Muscle layer of duodenum (tissue), 2 donors: Measurements from ENCODE around the gene CD80.

Experiments used
- H3K27ac ChIP-seq: one replicate; pipeline ENCODE4 v1.7.0; 2013; ENCODE audit warnings: mild to moderate bottlenecking, low read length
- H3K27me3 ChIP-seq: one replicate; pipeline ENCODE4 v1.7.0; 2013; ENCODE audit warnings: low read depth, mild to moderate bottlenecking, control low read depth, low read length
- H3K36me3 ChIP-seq, 2 donors: one replicate each; pipeline ENCODE4 v1.7.0; 2013; ENCODE audit warnings: low read length in 2 of 2, control low read depth in 1 of 2, mild to moderate bottlenecking in 1 of 2; ENCODE audit not compliant: insufficient read depth in 2 of 2, control insufficient read depth in 1 of 2
- H3K4me1 ChIP-seq, 2 donors: one replicate each; pipeline ENCODE4 v1.7.0; 2013; ENCODE audit warnings: low read length in 2 of 2, mild to moderate bottlenecking in 2 of 2, control low read depth in 1 of 2, moderate library complexity in 1 of 2; ENCODE audit not compliant: insufficient read depth in 2 of 2, control insufficient read depth in 1 of 2
- H3K4me3 ChIP-seq, 2 donors: one replicate each; pipeline ENCODE4 v1.7.0; 2013; ENCODE audit warnings: low read length in 2 of 2, low read depth in 1 of 2, mild to moderate bottlenecking in 1 of 2
- H3K9me3 ChIP-seq, 2 donors: one replicate each; pipeline ENCODE4 v1.7.0; 2013; ENCODE audit warnings: low read length in 2 of 2, control low read depth in 1 of 2, mild to moderate bottlenecking in 1 of 2; ENCODE audit not compliant: control insufficient read depth in 1 of 2
- donor health status: healthy.

CD80 gene

GRCh38 chr3:119514637-119515036, 44.8 kb downstream of the CD80 start:
- H3K27ac ChIP-seq, result no peak overlapping the region
- H3K4me1 ChIP-seq, result no peaks in the 10 kb centered on the region
- no peak overlapping the region for H3K4me3 ChIP-seq

GRCh38 chr3:119510690-119511089, 48.7 kb downstream of the CD80 start:
- Histone ChIP-seq H3K4me3 (no peak overlapping the region), H3K27ac (no peak overlapping the region), H3K27me3 (no peaks in the 10 kb centered on the region), H3K9me3 (no peaks in the 10 kb centered on the region), H3K36me3 (peaks cover 33 to 48% of the 10 kb centered on the region in 2 donors), H3K4me1 (no peaks in the 10 kb centered on the region)

More at GRCh38 chr3:119514637-119515036, 44.8 kb downstream of the CD80 start:
- peaks cover 22 to 76% of the 10 kb centered on the region in 2 donors for H3K36me3 ChIP-seq
- no peaks in the 10 kb centered on the region for H3K9me3 ChIP-seq
- no peaks in the 10 kb centered on the region for H3K27me3 ChIP-seq

GRCh38 chr3:119508172-119508845, 51.1 kb downstream of the CD80 start:
- H3K27me3 ChIP-seq, result no peaks in the 10 kb centered on the region
- peaks cover 34 to 37% of the 10 kb centered on the region in 2 donors for H3K36me3 ChIP-seq
- peaks cover 0 to 3% of the 10 kb centered on the region in 2 donors for H3K4me1 ChIP-seq
- H3K4me3 ChIP-seq, result no peak overlapping the region
- H3K9me3 ChIP-seq, result no peaks in the 10 kb centered on the region
- H3K27ac ChIP-seq, result no peak overlapping the region

- Histone ChIP-seq H3K4me3 (no peak overlapping the region), H3K27ac (no peak overlapping the region), H3K27me3 (no peaks in the 10 kb centered on the region), H3K36me3 (peaks cover 29 to 40% of the 10 kb centered on the region in 2 donors), H3K4me1 (peaks cover 0 to 3% of the 10 kb centered on the region in 2 donors), H3K9me3 (no peaks in the 10 kb centered on the region)
Observed at GRCh38 chr3:119507404-119507803, 52.0 kb downstream of the CD80 start.

- no peaks in the 10 kb centered on the region for H3K27me3 ChIP-seq
- H3K4me1 ChIP-seq, result peaks cover 0 to 3% of the 10 kb centered on the region in 2 donors
- no peaks in the 10 kb centered on the region for H3K9me3 ChIP-seq
- peak overlapping the region in 1 of 2 donors; percentile 45 for H3K4me3 ChIP-seq
- peaks cover 29 to 40% of the 10 kb centered on the region in 2 donors for H3K36me3 ChIP-seq
- no peak overlapping the region for H3K27ac ChIP-seq
Observed at GRCh38 chr3:119506631-119507030, 52.8 kb downstream of the CD80 start.

GRCh38 chr3:119500901-119501300, 58.5 kb downstream of the CD80 start:
- Histone ChIP-seq H3K27me3 (no peaks in the 10 kb centered on the region), H3K4me1 (peaks cover 12 to 24% of the 10 kb centered on the region in 2 donors), H3K27ac (no peak overlapping the region), H3K4me3 (peak overlapping the region; percentile 32 to 94), H3K9me3 (no peaks in the 10 kb centered on the region), H3K36me3 (peaks cover 9 to 23% of the 10 kb centered on the region in 2 donors)

GRCh38 chr3:119500265-119500664, 59.1 kb downstream of the CD80 start:
- H3K9me3 ChIP-seq, result no peaks in the 10 kb centered on the region
- peaks cover 12 to 24% of the 10 kb centered on the region in 2 donors for H3K4me1 ChIP-seq
- H3K4me3 ChIP-seq, result peak overlapping the region; percentile 32 to 94
- no peaks in the 10 kb centered on the region for H3K27me3 ChIP-seq
- H3K36me3 ChIP-seq, result peaks cover 9 to 17% of the 10 kb centered on the region in 2 donors
- H3K27ac ChIP-seq, result no peak overlapping the region

GRCh38 chr3:119498186-119499011, 61.0 kb downstream of the CD80 start, which contains the start of gene TIMMDC1:
TSS of gene TIMMDC1 (plus strand) at chr3:119498547. CDS start at chr3:119498734, 187 bp downstream.
- Histone ChIP-seq H3K4me3 (peak within 1 kb of the TSS; percentile 94 to 98), H3K9me3 (no peaks in the 10 kb centered on the region), H3K27ac (peak within 1 kb of the TSS; percentile 99), H3K4me1 (peaks cover 12 to 21% of the 10 kb centered on the region in 2 donors), H3K36me3 (peaks cover 0 to 4% of the 10 kb centered on the region in 2 donors), H3K27me3 (no peaks in the 10 kb centered on the region)

GRCh38 chr3:119497820-119498185, 61.6 kb downstream of the CD80 start:
- Histone ChIP-seq H3K4me3 (peak overlapping the region; percentile 94 to 98), H3K36me3 (peaks cover 0 to 2% of the 10 kb centered on the region in 2 donors), H3K9me3 (no peaks in the 10 kb centered on the region), H3K27ac (peak overlapping the region; percentile 99), H3K4me1 (peaks cover 12 to 21% of the 10 kb centered on the region in 2 donors), H3K27me3 (no peaks in the 10 kb centered on the region)

- Histone ChIP-seq H3K4me1 (peaks cover under 1 to 6% of the 10 kb centered on the region in 2 donors), H3K9me3 (no peaks in the 10 kb centered on the region), H3K27ac (no peak overlapping the region), H3K27me3 (no peaks in the 10 kb centered on the region), H3K4me3 (no peak overlapping the region), H3K36me3 (peaks cover 4 to 14% of the 10 kb centered on the region in 2 donors)
Observed at GRCh38 chr3:119494597-119494996, 64.8 kb downstream of the CD80 start.

- Histone ChIP-seq H3K4me3 (no peak overlapping the region), H3K27me3 (no peaks in the 10 kb centered on the region), H3K9me3 (no peaks in the 10 kb centered on the region), H3K36me3 (peaks cover 4 to 18% of the 10 kb centered on the region in 2 donors), H3K4me1 (no peaks in the 10 kb centered on the region), H3K27ac (no peak overlapping the region)
Observed at GRCh38 chr3:119492810-119493209, 66.6 kb downstream of the CD80 start.
